ENCODE measurements around the gene PLEKHA5.

The PLEKHA5 gene

GRCh38 chr12:19138956-19139355, 9.4 kb downstream of the PLEKHA5 start:
- H3K27ac ChIP-seq, result no peak overlapping the region
- ChIA-PET CTCF (interaction anchor here (0.7 kb wide), 1 partner anchor 11 kb away, joined by 3 read pairs; no protein-coding TSS in a partner anchor), POLR2A (ENCODE audit: low non-redundant PET) (interaction anchor here (0.6 kb wide), 1 partner anchor 67 kb away, joined by 3 read pairs; no protein-coding TSS in a partner anchor)
- TF ChIP-seq CTCF (conservative IDR thresholded peaks at IDR 0.05; ENCODE audit: low read depth), result no peak
- no peak for DNase-seq (ENCODE audit: low spot score)

- ChIA-PET POLR2A (ENCODE audit: low non-redundant PET) (no interaction called here), CTCF (interaction anchor here (0.7 kb wide), 1 partner anchor 12 kb away, joined by 3 read pairs; no protein-coding TSS in a partner anchor)
- DNase-seq (ENCODE audit: low spot score), result no peak
- no peak for TF ChIP-seq CTCF (conservative IDR thresholded peaks at IDR 0.05; ENCODE audit: low read depth)
- H3K27ac ChIP-seq, result no peak overlapping the region
Observed at GRCh38 chr12:19139615-19140194, 10.2 kb downstream of the PLEKHA5 start.

- no peak overlapping the region for H3K27ac ChIP-seq
- DNase-seq (ENCODE audit: low spot score), result no peak
- ChIA-PET POLR2A (ENCODE audit: low non-redundant PET) (no interaction called here), CTCF (no interaction called here)
- TF ChIP-seq CTCF (conservative IDR thresholded peaks at IDR 0.05; ENCODE audit: low read depth), result no peak
Observed at GRCh38 chr12:19140381-19141236, 11.1 kb downstream of the PLEKHA5 start.

GRCh38 chr12:19142499-19142898, 13.0 kb downstream of the PLEKHA5 start:
- no peak for TF ChIP-seq CTCF (conservative IDR thresholded peaks at IDR 0.05; ENCODE audit: low read depth)
- ChIA-PET POLR2A (ENCODE audit: low non-redundant PET) (no interaction called here), CTCF (no interaction called here)
- DNase-seq (ENCODE audit: low spot score), result no peak
- H3K27ac ChIP-seq, result no peak overlapping the region

GRCh38 chr12:19144287-19144686, 14.8 kb downstream of the PLEKHA5 start:
- no peak for DNase-seq (ENCODE audit: low spot score)
- TF ChIP-seq CTCF (conservative IDR thresholded peaks at IDR 0.05; ENCODE audit: low read depth), result no peak
- ChIA-PET CTCF (no interaction called here), POLR2A (ENCODE audit: low non-redundant PET) (no interaction called here)
- no peak overlapping the region for H3K27ac ChIP-seq

GRCh38 chr12:19144985-19145384, 15.5 kb downstream of the PLEKHA5 start:
- no peak for DNase-seq (ENCODE audit: low spot score)
- ChIA-PET CTCF (no interaction called here), POLR2A (ENCODE audit: low non-redundant PET) (no interaction called here)
- H3K27ac ChIP-seq, result no peak overlapping the region
- no peak for TF ChIP-seq CTCF (conservative IDR thresholded peaks at IDR 0.05; ENCODE audit: low read depth)

Measured in RWPE1 (cell line).